ENCODE data around the gene PNCK. TPM values are rescaled to one million over a fixed set of nuclear protein-coding genes. Genes with fewer than 3 reads are reported as not detected.

PNCK gene
- total RNA-seq, 1 donor from 2014 or later, result not detected

Other genes starting within 250 kb of the PNCK start
- gene TREX2, start 227.8 kb downstream of the PNCK start, total RNA-seq, result 1.4 and 3.2 TPM in 2 replicates
- 14.2 and 20.2 TPM in 2 replicates for gene HAUS7, start 203.2 kb downstream of the PNCK start, total RNA-seq
- gene BGN, start 178.8 kb downstream of the PNCK start, total RNA-seq, result 5.9 and 166 TPM in 2 replicates
- not detected in 2 replicates for gene ATP2B3, start 156.2 kb downstream of the PNCK start, total RNA-seq
- gene CCNQ, start 74.7 kb downstream of the PNCK start, total RNA-seq, result 34.1 and 35.2 TPM in 2 replicates
- gene DUSP9, start 26.6 kb downstream of the PNCK start, total RNA-seq, result 0.76 TPM in 1 of 2 replicates, not detected in the other
- 17.3 and 18.7 TPM in 2 replicates for gene SLC6A8, start 14.1 kb upstream of the PNCK start, total RNA-seq
- 206 and 215 TPM in 2 replicates for gene BCAP31, start 50.6 kb upstream of the PNCK start, total RNA-seq
- gene ABCD1, start 51.0 kb upstream of the PNCK start, total RNA-seq, result 13.8 and 20.9 TPM in 2 replicates
- 25.6 and 37.6 TPM in 2 replicates for gene PLXNB3, start 90.4 kb upstream of the PNCK start, total RNA-seq
- gene SRPK3, start 107.2 kb upstream of the PNCK start, total RNA-seq, result 0.34 TPM in 1 of 2 replicates, not detected in the other
- gene IDH3G, start 120.6 kb upstream of the PNCK start, total RNA-seq, result 94.4 and 102 TPM in 2 replicates
- 212 and 286 TPM in 2 replicates for gene SSR4, start 120.9 kb upstream of the PNCK start, total RNA-seq
- 0.10 and 0.12 TPM in 2 replicates for gene PDZD4, start 156.7 kb upstream of the PNCK start, total RNA-seq
- 1.6 and 17.1 TPM in 2 replicates for gene L1CAM, start 212.4 kb upstream of the PNCK start, total RNA-seq
- not detected in 2 replicates for gene AVPR2, start 230.9 kb upstream of the PNCK start, total RNA-seq

All from glomerular endothelial cell (primary cell).